ENCODE measurements around the gene POLR3G. TPM values are rescaled to one million over a fixed set of nuclear protein-coding genes. Genes with fewer than 3 reads are reported as not detected.
A peak's percentile ranks its signal among the peaks of the same experiment; 100 is the strongest.

The POLR3G gene
- total RNA-seq, 2 donors from 2014 or later, result 6.2 to 11.7 TPM

DNA sequence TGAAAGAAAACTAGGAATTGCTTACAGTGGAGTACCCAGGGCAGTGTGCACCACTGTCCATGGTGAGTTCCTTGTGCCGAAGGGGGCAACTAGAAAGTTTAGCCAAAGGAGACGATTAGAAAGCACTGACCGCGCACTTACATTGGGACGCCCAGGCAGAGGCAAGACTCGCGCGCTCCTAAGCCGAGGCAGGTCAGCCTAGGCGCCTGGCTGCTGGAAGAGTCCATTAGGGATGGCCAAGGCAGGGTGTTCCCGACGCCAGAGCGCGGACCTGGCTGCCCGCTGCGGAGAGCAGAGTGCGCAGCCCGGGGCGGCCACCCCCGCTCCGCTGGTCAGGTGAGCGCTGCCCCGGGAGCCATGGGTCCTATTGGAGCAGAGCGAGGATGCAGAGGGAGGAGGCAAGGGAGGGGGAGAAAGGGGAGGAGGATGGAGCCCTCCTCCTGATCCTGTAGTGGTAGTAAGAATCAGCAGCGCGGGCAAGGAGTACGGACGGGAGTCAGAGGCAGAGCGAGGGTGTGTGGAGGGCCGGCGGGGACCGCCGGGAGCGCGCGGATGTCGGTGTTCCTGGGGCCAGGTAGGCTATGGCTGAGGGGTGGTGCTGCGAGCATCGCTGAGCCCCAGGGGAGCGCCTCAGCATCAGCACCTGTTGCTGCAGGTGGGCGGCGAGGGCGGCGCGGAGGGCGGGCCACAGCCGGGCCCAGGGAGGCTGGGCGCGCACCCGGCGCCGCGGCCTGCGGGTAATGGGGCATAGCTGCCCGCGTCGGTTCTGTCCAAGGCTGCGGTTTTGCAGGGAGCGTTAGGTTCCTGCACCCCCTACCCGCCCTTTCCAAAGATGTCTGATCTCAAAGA, 83.9 kb downstream of the POLR3G start, which contains the start of gene ADGRV1:
Gene ADGRV1, plus strand, starts transcription at position 454 of the 849 bp plus-strand sequence. Its CDS starts 99 bp downstream, at position 553.
- no peak within 1 kb of the TSS for H3K27ac Mint-ChIP-seq
- no peaks in the 10 kb centered on the region for H3K9me3 Mint-ChIP-seq
- DNase-seq (ENCODE audit: low spot score in 2 of 2) (peak in 1 of 2 donors; percentile 9), ATAC-seq (peak; percentile 74 to 82)
- H3K36me3 Mint-ChIP-seq, result peaks cover 4 to 5% of the 10 kb centered on the region in 2 donors

DNA sequence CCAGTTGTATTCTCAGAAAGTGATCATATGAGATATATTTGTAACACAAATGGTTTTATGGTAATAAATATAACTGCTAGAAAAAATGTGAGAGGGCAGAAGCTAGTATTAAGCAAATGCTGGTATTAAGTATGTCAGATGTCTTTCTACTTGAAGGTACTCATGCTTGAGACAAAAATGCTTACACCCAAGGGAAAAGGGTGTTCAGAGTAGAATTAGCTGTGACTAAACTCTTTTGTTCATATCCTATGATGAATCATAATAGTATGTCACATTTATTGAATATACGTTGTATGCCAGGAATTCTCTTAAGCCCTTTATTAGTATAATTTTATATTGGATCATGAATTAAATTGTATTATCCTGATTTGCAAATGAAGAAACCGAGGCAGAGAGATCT, 86.1 kb downstream of the POLR3G start:
- DNase-seq (ENCODE audit: low spot score in 2 of 2) (no peak), ATAC-seq (no peak)
- Mint-ChIP-seq H3K36me3 (peaks cover 4 to 5% of the 10 kb centered on the region in 2 donors), H3K9me3 (no peaks in the 10 kb centered on the region), H3K27ac (no peak overlapping the region)

DNA sequence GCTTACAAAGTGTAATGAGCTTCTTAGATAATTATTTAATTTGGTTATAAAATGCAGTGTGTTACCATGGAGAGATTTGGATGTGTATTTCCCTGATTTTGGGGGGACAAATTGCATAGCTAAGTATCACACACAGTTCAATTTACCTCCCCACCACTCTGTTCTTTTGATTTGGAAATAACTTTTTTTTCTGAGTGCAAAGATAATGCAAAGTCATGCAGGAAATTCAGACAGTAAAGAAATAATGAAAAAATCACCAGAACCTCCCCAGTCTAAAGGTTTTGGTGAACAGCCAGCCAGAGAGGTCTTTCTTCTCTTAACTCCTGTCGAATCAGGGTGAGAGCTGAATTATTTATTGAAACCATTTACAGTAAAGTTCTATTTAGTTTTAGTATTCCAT, 87.1 kb downstream of the POLR3G start:
- no peak overlapping the region for H3K27ac Mint-ChIP-seq
- peaks cover 4 to 5% of the 10 kb centered on the region in 2 donors for H3K36me3 Mint-ChIP-seq
- no peaks in the 10 kb centered on the region for H3K9me3 Mint-ChIP-seq
- no peak for ATAC-seq
- DNase-seq (ENCODE audit: low spot score in 2 of 2), result no peak

DNA sequence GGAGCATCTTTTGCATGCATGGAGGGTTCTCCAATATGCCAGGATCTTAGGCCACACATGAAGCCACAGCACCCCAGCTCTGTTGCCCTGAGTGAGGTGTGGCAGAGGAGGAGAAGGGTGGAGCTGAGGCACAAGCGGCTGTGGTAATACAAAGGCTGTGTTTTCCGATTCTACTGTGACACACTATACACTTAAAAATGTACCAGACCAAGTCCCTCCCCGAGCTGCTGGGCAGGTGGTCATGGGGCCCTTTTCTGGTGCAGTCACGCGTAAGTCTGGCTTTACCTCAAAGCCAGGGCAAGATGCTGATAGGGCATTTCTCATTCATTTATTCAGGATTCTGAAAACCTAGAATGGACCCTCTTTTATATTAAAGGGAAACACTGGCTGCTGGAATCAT, 87.7 kb downstream of the POLR3G start:
- DNase-seq (ENCODE audit: low spot score in 2 of 2), result no peak
- H3K36me3 Mint-ChIP-seq, result peaks cover 4 to 5% of the 10 kb centered on the region in 2 donors
- no peak overlapping the region for H3K27ac Mint-ChIP-seq
- no peaks in the 10 kb centered on the region for H3K9me3 Mint-ChIP-seq
- ATAC-seq, result no peak

DNA sequence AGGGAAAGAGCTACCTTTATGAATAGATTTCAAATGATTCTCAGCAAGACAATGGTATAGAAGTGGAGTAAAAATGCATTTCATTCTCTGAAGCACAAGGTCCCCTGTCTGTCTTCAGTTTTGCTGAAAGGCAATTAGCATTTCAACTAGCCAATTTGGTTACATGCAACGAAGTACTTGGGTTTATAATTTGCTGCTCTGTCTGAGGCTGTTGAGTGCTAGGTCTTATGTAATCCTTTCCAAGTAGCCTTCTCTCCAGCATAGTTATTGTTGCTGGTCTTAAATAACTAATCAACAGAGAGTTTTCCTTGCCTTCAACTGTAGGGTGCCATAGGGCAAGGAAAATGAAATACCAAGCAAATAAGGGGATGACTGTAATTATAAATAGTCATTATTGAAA, 88.4 kb downstream of the POLR3G start:
- Mint-ChIP-seq H3K36me3 (peaks cover 2 to 3% of the 10 kb centered on the region in 2 donors), H3K27ac (no peak overlapping the region), H3K9me3 (no peaks in the 10 kb centered on the region)
- DNase-seq (ENCODE audit: low spot score in 2 of 2) (no peak), ATAC-seq (no peak)

Other genes starting within 250 kb of the POLR3G start
- 10 to 100 TPM; 37.5 to 40.6 TPM for gene CETN3, start 65.1 kb upstream of the POLR3G start, total RNA-seq
- 1 to 10 TPM in 1 of 2 donors, under 1 TPM in 1; 0.98 to 4.1 TPM for gene MBLAC2, start 93 bp upstream of the POLR3G start, total RNA-seq
- 10 to 100 TPM; 13.8 to 18.1 TPM for gene LYSMD3, start 54.7 kb downstream of the POLR3G start, total RNA-seq
- gene ADGRV1, start 83.9 kb downstream of the POLR3G start, total RNA-seq, result under 1 TPM in 1 of 2 donors, not detected in 1; 0.16 TPM

Measured in activated naive CD4-positive, alpha-beta T cell treated with anti-CD3 and anti-CD28 coated beads, Interleukin-2, amount 50 U/mL, for 72 hours (primary cell).